ENCODE data around the gene C17orf50.
A peak's percentile ranks its signal among the peaks of the same experiment; 100 is the strongest.

C17orf50 gene

GRCh38 chr17:35808240-35808961 lies 47.7 kb downstream of the C17orf50 start:
- H3K9ac ChIP-seq (ENCODE audit: low read length): peak overlapping the region; percentile 96
- peaks cover 16% of the 10 kb centered on the region for H3K4me1 ChIP-seq (ENCODE audit: control insufficient read depth, low read depth, low read length)
- no peaks in the 10 kb centered on the region for H3K27me3 ChIP-seq (ENCODE audit: control insufficient read depth, insufficient read depth, low read length)
- peak overlapping the region; percentile 98 for H3K4me3 ChIP-seq (ENCODE audit: low read length)
- H3K9me3 ChIP-seq (ENCODE audit: control insufficient read depth, low read depth, low read length): no peaks in the 10 kb centered on the region
- peak overlapping the region; percentile 99 for H3K27ac ChIP-seq (ENCODE audit: low read length)
- H3K36me3 ChIP-seq (ENCODE audit: control insufficient read depth, low read depth, low read length): peaks cover 3% of the 10 kb centered on the region

GRCh38 chr17:35808962-35809854 lies 48.5 kb downstream of the C17orf50 start, which contains the start of gene TAF15:
Gene TAF15 (plus strand): TSS chr17:35809484. CDS start chr17:35809570, 86 bp downstream.
- Histone ChIP-seq H3K4me3 (ENCODE audit: low read length) (peak within 1 kb of the TSS; percentile 98), H3K4me1 (ENCODE audit: control insufficient read depth, low read depth, low read length) (peaks cover 16% of the 10 kb centered on the region), H3K27me3 (ENCODE audit: control insufficient read depth, insufficient read depth, low read length) (no peaks in the 10 kb centered on the region), H3K9me3 (ENCODE audit: control insufficient read depth, low read depth, low read length) (no peaks in the 10 kb centered on the region), H3K36me3 (ENCODE audit: control insufficient read depth, low read depth, low read length) (peaks cover 3% of the 10 kb centered on the region), H3K9ac (ENCODE audit: low read length) (peak within 1 kb of the TSS; percentile 96), H3K27ac (ENCODE audit: low read length) (peak within 1 kb of the TSS; percentile 99)

- no peaks in the 10 kb centered on the region for H3K27me3 ChIP-seq (ENCODE audit: control insufficient read depth, insufficient read depth, low read length)
- H3K4me3 ChIP-seq (ENCODE audit: low read length): peak overlapping the region; percentile 98
- no peaks in the 10 kb centered on the region for H3K9me3 ChIP-seq (ENCODE audit: control insufficient read depth, low read depth, low read length)
- peaks cover 16% of the 10 kb centered on the region for H3K4me1 ChIP-seq (ENCODE audit: control insufficient read depth, low read depth, low read length)
- H3K27ac ChIP-seq (ENCODE audit: low read length): peak overlapping the region; percentile 99
- H3K9ac ChIP-seq (ENCODE audit: low read length): peak overlapping the region; percentile 96
- peaks cover 3% of the 10 kb centered on the region for H3K36me3 ChIP-seq (ENCODE audit: control insufficient read depth, low read depth, low read length)
Measured at GRCh38 chr17:35809855-35810461, 49.3 kb downstream of the C17orf50 start.

GRCh38 chr17:35811759-35812158 lies 51.1 kb downstream of the C17orf50 start:
- Histone ChIP-seq H3K27ac (ENCODE audit: low read length) (no peak overlapping the region), H3K36me3 (ENCODE audit: control insufficient read depth, low read depth, low read length) (peaks cover 3% of the 10 kb centered on the region), H3K9me3 (ENCODE audit: control insufficient read depth, low read depth, low read length) (no peaks in the 10 kb centered on the region), H3K27me3 (ENCODE audit: control insufficient read depth, insufficient read depth, low read length) (no peaks in the 10 kb centered on the region), H3K9ac (ENCODE audit: low read length) (no peak overlapping the region), H3K4me3 (ENCODE audit: low read length) (peak overlapping the region; percentile 98), H3K4me1 (ENCODE audit: control insufficient read depth, low read depth, low read length) (peaks cover 16% of the 10 kb centered on the region)

GRCh38 chr17:35812456-35812855 lies 51.8 kb downstream of the C17orf50 start:
- H3K36me3 ChIP-seq (ENCODE audit: control insufficient read depth, low read depth, low read length): peaks cover 10% of the 10 kb centered on the region
- no peak overlapping the region for H3K27ac ChIP-seq (ENCODE audit: low read length)
- H3K9ac ChIP-seq (ENCODE audit: low read length): no peak overlapping the region
- no peak overlapping the region for H3K4me3 ChIP-seq (ENCODE audit: low read length)
- H3K4me1 ChIP-seq (ENCODE audit: control insufficient read depth, low read depth, low read length): peaks cover 16% of the 10 kb centered on the region
- no peaks in the 10 kb centered on the region for H3K27me3 ChIP-seq (ENCODE audit: control insufficient read depth, insufficient read depth, low read length)
- no peaks in the 10 kb centered on the region for H3K9me3 ChIP-seq (ENCODE audit: control insufficient read depth, low read depth, low read length)

Data from iPS-18a (cell line).